ENCODE measurements around the gene SNX2.
"Not testable (repeated sequence)": the region's sequence is repeated elsewhere in the genome, so short reads cannot be mapped to it uniquely, and the experiment has no call there.

Gene SNX2, protein sequence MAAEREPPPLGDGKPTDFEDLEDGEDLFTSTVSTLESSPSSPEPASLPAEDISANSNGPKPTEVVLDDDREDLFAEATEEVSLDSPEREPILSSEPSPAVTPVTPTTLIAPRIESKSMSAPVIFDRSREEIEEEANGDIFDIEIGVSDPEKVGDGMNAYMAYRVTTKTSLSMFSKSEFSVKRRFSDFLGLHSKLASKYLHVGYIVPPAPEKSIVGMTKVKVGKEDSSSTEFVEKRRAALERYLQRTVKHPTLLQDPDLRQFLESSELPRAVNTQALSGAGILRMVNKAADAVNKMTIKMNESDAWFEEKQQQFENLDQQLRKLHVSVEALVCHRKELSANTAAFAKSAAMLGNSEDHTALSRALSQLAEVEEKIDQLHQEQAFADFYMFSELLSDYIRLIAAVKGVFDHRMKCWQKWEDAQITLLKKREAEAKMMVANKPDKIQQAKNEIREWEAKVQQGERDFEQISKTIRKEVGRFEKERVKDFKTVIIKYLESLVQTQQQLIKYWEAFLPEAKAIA

DNA sequence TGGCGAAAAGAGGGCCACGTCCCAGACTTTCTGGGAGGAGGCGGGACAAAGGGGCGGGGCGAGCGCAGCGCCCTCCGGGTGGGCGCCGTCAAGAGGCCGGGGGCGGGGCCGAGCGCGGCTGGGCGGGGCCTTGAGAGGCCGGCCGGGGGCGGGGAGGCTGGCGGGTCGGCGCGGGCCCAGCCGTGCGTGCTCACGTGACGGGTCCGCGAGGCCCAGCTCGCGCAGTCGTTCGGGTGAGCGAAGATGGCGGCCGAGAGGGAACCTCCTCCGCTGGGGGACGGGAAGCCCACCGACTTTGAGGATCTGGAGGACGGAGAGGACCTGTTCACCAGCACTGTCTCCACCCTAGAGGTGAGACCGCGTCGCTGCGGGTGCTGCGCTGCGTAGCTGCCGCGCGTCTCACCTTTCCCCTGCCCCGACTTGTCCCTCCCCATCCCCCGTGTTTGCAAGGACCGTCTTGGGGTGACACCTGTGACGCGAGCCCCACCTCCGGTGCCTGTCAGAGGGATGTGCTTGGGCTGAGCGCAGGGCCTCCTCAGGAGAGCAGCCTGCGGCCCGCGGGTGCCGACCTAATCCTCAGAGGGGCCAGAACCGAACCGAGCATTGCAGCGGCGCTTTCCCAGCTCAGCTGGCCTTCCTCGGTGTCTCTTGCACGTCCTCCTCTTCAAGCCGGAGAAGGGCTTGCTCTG, at the start of gene SNX2:
Gene SNX2 (plus strand): TSS at position 220 of the 689 bp plus-strand sequence. CDS start 24 bp downstream, at position 244.
- in situ Hi-C loops (cut with MboI; ENCODE audit: low sequenced_read_pairs), result no loop called here

DNA sequence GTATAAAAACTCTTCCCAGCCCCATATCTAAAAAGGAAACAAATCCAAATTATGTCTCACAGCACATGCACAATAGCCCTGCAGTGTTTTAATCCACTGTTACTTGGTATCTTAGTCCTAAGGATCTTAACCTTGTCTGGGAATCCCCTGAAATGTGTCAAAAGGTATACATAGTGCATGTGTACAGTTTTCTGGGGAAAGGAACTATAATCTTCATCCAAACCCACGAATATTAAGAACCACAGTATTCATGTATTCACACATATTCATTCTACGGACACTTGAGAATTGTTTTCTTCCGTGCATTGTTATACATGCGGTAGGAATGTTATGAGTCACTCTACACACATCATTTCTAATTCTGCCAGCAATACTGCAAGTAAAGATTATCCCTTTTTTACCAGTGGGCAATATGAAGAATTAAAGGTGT, 47.8 kb upstream of the SNX2 start:
- in situ Hi-C loops (cut with MboI; ENCODE audit: low sequenced_read_pairs), result no loop called here

DNA sequence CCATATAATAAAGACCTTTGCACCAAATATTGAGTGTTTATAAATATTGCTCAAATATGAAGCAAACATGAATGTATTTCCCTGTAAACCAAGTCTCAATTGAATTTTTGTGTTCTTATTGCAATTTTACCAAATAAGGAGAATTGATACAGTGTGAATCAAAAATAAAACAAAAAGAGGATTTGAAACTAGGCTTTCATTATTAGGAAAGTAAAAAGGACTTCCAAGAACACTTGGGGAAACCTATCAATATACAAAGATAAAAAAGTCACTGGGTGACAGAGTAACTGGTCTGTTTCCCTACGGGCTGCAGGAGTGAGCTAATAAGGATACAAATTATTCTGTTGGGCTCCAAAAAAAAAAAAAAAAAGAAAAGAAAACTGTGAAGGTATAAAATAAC, 44.8 kb upstream of the SNX2 start:
- in situ Hi-C loops (cut with MboI; ENCODE audit: low sequenced_read_pairs), result no loop called here

DNA sequence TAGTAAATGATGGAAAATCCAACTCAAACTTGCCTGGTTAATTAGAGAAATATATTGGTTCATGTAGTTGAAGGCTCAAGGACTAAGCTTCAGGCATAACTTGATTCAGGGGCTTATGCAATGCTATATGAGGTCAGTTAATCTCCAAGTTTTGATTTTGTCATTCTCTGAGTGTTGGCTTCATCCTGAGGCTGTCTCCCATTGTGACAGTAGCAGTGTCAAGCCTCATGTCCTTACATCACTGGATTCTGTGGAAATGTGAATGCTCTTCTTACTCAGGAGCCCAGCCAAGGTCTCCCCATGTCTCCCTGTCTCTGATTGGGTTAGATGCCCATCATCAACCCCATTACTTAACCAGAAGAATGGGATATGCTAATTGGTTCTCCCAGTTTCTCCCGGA, 44.4 kb upstream of the SNX2 start:
- in situ Hi-C loops (cut with MboI; ENCODE audit: low sequenced_read_pairs), result no loop called here

DNA sequence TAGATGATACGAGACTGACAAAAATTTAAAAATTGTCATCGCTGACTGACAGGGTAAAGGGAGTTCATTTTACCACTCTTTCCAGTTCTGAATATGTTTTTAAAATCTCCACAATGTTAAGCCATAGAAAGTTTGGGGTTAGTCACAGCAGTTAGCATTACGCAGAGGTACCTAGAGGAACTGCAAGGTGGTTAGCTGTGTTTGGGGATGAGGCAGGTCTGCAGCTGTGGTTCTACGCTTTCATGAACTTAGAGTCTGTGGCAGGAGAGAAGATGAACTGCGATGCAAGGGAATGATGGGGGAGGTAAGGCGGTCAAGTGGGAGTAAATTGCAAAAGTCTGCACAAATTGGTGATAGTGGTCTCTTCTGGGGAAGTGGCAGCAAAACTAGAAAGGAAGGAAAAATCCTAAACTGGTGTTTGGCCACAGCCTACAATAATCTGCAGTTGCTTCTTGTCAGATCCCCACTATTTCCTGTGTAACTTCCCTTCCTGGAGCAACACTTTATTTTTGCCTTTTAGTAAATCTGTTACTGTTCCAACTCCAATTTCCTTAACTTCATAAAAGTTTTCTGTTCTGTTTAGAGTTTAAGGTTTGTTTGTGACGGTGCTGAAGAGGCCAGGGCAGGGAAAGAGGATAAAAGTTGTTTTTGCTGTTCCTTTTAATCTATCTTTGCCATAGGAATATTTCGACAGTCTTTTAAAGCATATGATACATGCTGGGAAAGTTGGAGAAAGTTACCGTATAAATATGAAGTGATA, 38.6 kb upstream of the SNX2 start:
- in situ Hi-C loops (cut with MboI; ENCODE audit: low sequenced_read_pairs), result no loop called here

DNA sequence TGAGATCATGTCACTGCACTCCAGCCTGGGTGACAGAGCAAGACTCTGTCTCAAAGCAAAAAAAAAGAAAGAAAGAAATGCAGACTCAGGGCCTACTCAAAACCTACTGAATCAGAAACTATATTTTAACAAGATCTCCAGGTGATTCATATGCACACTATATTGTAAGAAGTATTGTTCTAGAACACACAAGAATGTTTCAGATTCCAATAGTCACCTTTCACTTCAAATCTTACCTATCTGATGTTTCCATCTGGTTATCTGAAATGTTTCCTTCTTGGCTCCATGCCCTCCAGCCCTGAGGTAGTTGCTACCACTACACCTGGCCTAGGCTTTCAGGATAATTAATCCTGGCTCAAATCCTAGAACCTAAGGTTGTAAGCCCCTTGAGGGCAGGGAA, 36.8 kb upstream of the SNX2 start:
- in situ Hi-C loops (cut with MboI; ENCODE audit: low sequenced_read_pairs), result no loop called here

DNA sequence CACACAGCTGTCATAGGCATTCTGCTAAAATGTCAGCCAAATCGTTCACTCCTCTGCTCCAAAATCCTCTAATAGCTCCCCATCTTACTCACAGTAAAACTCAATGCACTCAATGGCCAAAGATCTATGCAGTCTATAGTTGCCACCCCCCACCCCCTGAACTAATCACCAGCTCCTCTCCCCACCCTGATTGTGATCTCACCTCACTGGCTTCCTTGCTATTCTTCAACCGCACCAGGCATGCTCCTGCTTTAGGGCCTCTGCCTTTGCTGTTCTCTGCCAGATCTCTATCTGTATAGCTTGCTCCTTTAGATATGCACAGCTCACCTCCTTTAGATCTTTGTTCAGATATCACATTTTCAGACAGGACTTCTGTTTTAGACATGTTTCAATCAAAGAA, 33.2 kb upstream of the SNX2 start:
- in situ Hi-C loops (cut with MboI; ENCODE audit: low sequenced_read_pairs), result no loop called here

DNA sequence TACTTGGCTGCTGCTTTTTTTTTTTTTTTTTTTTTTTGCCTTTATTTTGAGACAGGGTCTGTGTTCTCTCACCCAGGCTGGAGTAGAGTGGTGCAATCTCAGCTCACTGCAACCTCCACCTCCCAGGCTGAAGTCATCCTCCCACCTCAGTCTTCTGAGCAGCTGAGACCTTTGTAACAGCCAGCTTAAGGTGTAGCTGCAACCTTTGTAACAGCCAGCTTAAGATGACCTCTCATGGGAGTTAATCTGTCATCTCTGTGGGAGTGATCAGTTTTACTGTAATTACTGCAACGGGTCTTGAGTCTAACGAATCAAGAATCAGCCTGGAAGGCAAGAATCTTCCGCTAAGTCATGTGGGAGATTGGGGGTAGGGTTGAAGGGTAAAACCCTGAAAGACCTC, 31.6 kb upstream of the SNX2 start:
- in situ Hi-C loops (cut with MboI; ENCODE audit: low sequenced_read_pairs), result no loop called here

DNA sequence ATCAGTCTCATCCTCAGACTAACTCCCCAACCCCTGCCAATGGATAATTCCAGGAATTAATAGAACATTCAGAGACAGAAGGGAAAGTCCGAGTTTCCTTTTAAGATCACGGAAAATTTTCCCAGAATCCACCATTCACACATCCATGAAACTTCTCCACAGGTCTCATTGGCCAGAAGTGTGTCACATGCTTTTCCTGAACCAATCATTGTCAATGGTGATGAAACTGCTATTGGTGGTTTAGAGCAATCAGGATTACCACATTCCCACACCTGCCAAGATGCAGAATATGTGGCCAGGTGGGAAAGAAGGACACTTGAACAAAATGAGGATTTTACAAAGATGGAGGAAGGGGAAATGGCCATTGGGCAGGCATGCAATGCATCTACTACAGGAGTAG, 29.3 kb upstream of the SNX2 start:
- in situ Hi-C loops (cut with MboI; ENCODE audit: low sequenced_read_pairs), result no loop called here

DNA sequence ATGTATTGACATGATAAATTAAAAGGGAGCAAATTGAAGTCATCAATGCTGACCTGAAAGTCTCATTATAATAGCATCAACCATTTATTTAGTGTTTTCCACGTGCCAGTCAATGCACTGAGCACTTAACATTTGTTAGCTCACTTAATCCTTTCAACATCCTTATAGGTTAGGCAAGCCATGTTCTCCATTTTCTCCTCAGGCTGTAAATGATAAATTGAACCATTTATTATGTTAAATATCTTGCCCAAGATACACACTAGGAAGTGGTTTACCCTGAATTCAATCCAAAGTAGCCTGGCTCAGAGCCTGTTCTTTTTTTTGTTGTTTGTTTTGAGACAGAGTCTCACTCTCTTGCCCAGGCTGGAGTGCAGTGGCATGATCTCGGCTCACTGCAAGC, 25.0 kb upstream of the SNX2 start:
- in situ Hi-C loops (cut with MboI; ENCODE audit: low sequenced_read_pairs), result no loop called here

DNA sequence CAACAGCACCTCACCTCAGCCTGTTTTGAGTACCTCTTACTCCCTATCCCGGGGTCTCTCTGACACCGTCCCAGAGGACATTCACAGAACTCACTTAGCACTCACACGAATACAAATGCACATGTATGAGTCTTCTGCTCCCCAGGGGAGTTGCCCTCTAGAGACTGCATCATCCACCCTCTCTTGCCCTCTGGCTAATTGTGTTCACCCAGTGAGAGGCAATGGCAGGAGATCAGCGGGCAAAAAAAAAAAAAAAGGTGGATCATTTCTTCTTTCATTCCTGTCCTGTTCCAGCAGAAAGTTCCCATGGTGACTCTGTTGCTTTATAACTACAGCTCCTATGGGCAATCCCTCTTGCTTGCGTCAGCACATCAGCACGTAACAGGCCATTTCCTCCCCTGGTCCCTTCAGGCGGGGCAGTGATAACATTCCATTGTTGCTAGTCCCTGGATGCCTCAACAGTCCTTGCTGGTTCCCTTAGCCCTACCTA, 23.5 kb upstream of the SNX2 start:
- in situ Hi-C loops (cut with MboI; ENCODE audit: low sequenced_read_pairs), result no loop called here

DNA sequence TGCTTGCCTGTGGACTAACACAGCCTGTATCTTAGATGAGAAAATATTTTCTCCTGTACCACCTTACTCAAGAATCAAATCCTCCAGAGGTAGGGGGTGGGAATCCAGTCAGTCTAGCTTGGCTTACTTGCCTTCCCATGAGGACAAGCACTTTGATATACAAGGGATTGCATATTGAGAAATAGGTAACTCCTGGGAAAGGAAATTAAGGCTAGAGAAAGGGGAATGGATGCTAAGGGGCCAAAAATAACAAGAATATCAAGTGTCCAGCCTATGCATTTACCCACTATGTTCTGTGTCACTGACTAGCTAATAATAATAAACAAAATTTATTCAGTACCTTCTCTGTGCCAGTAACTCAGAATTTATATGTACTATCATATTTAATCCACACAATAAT, 21.4 kb upstream of the SNX2 start:
- in situ Hi-C loops (cut with MboI; ENCODE audit: low sequenced_read_pairs), result no loop called here

DNA sequence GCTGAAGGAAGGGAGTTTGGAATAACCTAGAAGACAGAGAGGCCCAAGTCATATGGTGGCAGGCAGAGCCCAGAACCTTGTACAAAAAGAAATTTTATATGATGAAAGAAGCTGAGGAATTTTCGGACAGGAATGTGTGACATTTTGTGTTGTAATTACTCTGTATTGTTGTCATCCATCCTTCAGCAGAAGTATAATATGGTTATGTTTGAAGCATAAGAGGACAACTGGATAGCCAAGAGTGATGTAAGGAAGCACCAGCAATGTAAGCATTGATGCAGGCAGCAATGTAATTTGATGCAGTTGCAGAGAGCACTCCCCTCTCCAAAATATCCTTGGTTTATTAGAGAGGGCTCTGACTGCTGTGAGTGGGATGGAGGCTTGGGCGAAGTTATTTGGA, 19.1 kb upstream of the SNX2 start:
- in situ Hi-C loops (cut with MboI; ENCODE audit: low sequenced_read_pairs), result no loop called here

DNA sequence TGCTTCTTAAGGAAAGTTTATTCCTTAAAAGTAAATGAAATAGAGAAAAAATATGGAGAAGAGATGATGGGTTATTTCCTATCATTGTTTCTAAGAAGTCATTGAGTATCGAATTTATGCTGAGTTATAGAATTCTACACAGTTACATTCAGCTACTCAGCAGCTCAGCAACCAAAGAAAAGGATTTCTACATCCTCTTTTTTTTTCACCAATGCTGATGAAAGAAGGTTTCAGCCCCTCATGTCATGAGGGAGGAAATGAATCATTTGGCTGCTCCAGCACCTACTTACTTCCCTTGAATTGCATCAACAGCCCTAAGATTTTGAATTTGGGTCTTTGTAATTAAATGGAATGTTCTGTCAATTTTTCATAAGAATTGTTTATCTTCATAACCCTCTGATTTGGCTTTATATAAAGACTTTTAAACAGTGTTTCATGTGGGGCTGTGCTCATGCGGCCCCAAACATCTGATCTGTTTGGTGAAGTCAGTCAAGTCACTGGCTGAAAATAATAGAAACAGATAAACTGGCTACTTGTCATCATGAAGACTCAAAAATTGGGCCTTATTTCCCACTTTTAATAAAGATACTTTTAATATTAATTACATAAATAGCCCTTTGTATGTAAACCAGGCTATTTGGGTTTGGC, 18.5 kb upstream of the SNX2 start:
- in situ Hi-C loops (cut with MboI; ENCODE audit: low sequenced_read_pairs), result no loop called here

DNA sequence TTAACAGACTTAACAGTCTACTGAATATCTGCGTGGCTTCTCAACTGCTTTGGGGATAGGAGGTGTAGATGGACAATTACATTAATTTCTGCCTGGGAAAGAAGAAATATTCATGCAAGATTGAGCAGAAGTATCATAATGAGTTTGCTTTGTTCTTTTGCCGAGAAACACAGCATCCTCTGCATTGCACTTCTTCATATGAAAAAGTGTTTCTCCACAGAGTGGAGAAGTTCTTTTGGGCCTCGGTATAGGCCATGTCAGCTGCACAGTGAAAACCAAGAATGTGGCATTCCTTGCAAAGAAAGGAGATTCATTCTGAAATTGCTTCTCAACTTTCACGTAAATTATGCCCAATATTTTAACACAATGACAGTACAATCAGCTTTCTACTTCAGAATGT, 17.6 kb upstream of the SNX2 start:
- in situ Hi-C loops (cut with MboI; ENCODE audit: low sequenced_read_pairs), result no loop called here

DNA sequence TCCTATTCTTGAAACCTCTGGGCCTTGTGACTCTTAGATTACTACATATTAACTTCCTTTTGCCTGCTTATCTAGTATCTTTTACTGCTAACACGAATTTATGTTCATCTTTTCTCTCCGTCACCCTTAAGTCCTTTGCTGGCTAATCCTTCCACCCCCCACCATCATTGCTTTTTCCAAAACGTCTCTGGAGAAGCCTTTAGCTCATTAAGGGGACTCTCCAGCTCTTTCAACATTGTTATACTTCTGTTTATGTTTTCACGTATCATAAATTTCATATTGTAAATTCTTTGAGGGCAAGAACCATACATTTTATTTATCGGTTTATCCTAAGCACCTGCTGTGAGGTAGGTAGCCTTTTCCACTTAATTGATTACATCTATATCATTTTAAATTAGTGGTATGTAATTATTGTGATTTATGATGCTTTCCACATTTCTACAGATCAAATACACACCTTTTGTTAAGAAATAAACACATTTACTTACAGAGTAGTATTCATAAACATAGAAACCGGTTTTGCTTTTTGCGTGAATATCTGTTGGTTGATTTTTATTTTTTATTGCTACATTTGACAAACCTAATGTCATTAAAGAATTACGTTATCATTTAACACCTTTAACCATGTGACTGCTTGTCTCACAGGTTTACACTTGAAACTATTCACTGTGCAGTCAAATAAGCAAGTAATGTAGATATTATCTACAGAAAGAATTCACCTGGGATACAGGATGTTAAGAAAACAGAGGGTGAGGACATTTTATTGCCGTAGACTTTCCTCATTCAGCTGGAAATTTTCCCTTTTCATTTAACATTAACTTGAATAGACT, 15.4 kb upstream of the SNX2 start:
- in situ Hi-C loops (cut with MboI; ENCODE audit: low sequenced_read_pairs), result no loop called here

DNA sequence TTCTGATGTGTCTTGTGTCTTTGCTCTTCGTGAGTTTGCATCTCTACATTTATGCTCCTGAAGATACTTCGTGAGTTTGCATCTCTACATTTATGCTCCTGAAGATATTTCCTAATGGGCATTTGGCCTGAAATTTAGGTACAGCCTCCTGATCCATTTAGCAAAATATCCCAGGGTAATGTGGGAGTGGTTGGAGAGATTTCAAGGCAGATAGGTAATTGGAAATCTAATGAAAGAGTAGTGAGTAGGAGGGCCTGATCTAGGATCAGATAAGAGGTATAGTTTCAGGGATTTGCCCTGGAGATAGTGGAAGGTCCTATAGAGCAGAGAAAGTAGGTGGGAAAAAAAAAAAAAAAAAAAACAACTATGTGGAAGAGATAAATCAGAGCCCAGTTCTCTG, 14.6 kb upstream of the SNX2 start:
- in situ Hi-C loops (cut with MboI; ENCODE audit: low sequenced_read_pairs), result no loop called here

DNA sequence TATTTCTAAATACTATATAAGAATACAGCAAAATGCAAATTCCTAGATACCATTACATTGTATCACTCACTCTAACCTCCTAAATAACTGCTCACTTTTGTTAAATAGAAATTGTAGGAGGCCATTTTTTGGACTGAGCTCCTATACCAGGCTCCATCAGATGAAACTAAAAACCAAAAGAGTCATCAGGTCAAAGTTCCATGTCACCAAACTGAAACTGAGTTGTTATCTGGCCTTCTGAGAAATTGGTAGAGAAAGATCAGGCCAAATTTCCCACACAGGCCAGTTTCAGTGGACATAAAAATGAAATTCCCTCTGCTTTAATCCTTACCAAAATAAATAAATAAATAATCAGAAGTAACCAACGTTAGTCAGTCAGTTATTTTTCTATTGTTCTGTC, 13.8 kb upstream of the SNX2 start:
- in situ Hi-C loops (cut with MboI; ENCODE audit: low sequenced_read_pairs), result no loop called here

DNA sequence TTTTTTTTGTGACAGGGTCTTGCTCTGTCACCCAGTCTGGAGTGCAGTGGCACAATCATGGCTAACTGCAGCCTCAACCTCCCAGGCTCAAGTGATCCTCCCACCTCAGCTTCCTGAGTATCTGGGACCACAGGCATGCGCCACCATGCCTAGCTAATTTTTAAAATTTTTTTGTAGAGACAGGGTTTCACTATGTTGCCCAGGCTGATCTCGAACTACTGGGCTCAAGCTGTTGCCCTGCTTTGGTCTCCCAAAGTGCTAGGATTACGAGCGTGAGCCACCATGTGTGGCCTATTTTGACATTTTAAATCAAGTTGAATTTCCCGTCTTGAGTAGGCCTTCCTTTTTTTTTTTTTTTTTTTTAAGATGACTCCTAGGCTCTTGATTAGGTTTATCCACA, 13.0 kb upstream of the SNX2 start:
- in situ Hi-C loops (cut with MboI; ENCODE audit: low sequenced_read_pairs), result not testable (repeated sequence)

DNA sequence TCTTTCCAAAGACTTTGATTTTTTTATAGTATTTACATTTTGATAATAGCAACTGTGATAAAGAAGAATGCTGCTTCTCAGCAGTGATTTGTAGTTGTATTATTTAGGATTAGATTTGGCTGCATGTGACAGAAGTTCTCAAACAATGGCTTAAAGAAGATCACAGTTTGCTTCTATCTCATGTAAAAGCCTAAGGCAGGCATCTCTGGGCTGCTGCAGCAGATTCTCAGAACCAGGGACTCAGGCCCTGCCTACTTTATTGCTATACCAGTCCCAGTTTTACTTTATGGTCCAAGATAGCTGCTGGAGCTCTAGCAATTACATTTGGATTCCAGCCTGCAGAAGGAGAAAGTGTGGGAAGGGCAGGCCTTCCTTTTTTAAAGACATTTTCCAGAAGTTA, 8.8 kb upstream of the SNX2 start:
- in situ Hi-C loops (cut with MboI; ENCODE audit: low sequenced_read_pairs), result no loop called here
